Measurements from ENCODE around the gene MROH7. TPM values are rescaled to one million over a fixed set of nuclear protein-coding genes. Genes with fewer than 3 reads are reported as not detected.

The MROH7 gene
- total RNA-seq, 1 experiment from 2014 or later = not detected

- ChIA-PET CTCF (no interaction called here), POLR2A (ENCODE audit: unreplicated experiment) (no interaction called here)
- intact Hi-C loops (cut with micrococcal nuclease) = no loop called here
- H4K20me1 ChIP-seq (ENCODE audit: low read length) = no peaks in the 10 kb centered on the region
- DNase-seq = no peak
- H3K4me1 ChIP-seq (ENCODE audit: insufficient read depth, low read length) = no peaks in the 10 kb centered on the region
- H3K4me3 ChIP-seq (ENCODE audit: low read length) = no peak overlapping the region
- no peaks in the 10 kb centered on the region for H3F3A ChIP-seq (ENCODE audit: low read length, unreplicated experiment)
- no peaks in the 10 kb centered on the region for H3K9me3 ChIP-seq (ENCODE audit: low read length)
- H3K27me3 ChIP-seq (ENCODE audit: low read length) = no peaks in the 10 kb centered on the region
- BruUV-seq (replicated peaks) = no TSS peak
- no peaks in the 10 kb centered on the region for H3K9me2 ChIP-seq (replicated peaks; ENCODE audit: low read length)
- no peaks in the 10 kb centered on the region for H3K79me2 ChIP-seq (ENCODE audit: low read length)
- H2AFZ ChIP-seq (ENCODE audit: low read length) = no peak overlapping the region
- no peaks in the 10 kb centered on the region for H3K36me3 ChIP-seq (ENCODE audit: low read depth, low read length)
- no peak for ATAC-seq
- H3K4me2 ChIP-seq (ENCODE audit: low read length) = no peak overlapping the region
- no peak overlapping the region for H3K27ac ChIP-seq (ENCODE audit: low read length)
- no peak overlapping the region for H3K9ac ChIP-seq (ENCODE audit: low read length)
- TF ChIP-seq EZH2 (IDR thresholded peaks at IDR 0.05; ENCODE audit: low read length, unreplicated experiment) (no peak), CTCF (conservative IDR thresholded peaks at IDR 0.05; ENCODE audit: low read depth, low read length) (no peak), EZH2phosphoT487 (IDR thresholded peaks at IDR 0.05; ENCODE audit: borderline replicate concordance, low read length) (no peak)
These were observed 109.8 kb downstream of the MROH7 start for GRCh38 chr1:54751426-54751825.

- Histone ChIP-seq H3K79me2 (ENCODE audit: low read length) (no peaks in the 10 kb centered on the region), H3K4me2 (ENCODE audit: low read length) (no peak overlapping the region), H3K9me2 (replicated peaks; ENCODE audit: low read length) (no peaks in the 10 kb centered on the region), H3K36me3 (ENCODE audit: low read depth, low read length) (no peaks in the 10 kb centered on the region), H3K4me1 (ENCODE audit: insufficient read depth, low read length) (no peaks in the 10 kb centered on the region), H3K4me3 (ENCODE audit: low read length) (no peak overlapping the region), H3K27ac (ENCODE audit: low read length) (no peak overlapping the region), H3K27me3 (ENCODE audit: low read length) (no peaks in the 10 kb centered on the region), H3K9me3 (ENCODE audit: low read length) (no peaks in the 10 kb centered on the region), H4K20me1 (ENCODE audit: low read length) (no peaks in the 10 kb centered on the region), H3K9ac (ENCODE audit: low read length) (no peak overlapping the region), H3F3A (ENCODE audit: low read length, unreplicated experiment) (no peaks in the 10 kb centered on the region), H2AFZ (ENCODE audit: low read length) (no peak overlapping the region)
- no peak for DNase-seq
- TF ChIP-seq CTCF (conservative IDR thresholded peaks at IDR 0.05; ENCODE audit: low read depth, low read length) (no peak), EZH2phosphoT487 (IDR thresholded peaks at IDR 0.05; ENCODE audit: borderline replicate concordance, low read length) (no peak), EZH2 (IDR thresholded peaks at IDR 0.05; ENCODE audit: low read length, unreplicated experiment) (no peak)
- ATAC-seq = no peak
- intact Hi-C loops (cut with micrococcal nuclease) = no loop called here
- CTCF ChIA-PET = no interaction called here
- no TSS peak for BruUV-seq (replicated peaks)
- POLR2A ChIA-PET (ENCODE audit: unreplicated experiment) = no interaction called here
These were observed 112.5 kb downstream of the MROH7 start for GRCh38 chr1:54754045-54754444.

GRCh38 chr1:54754486-54755285, 113.1 kb downstream of the MROH7 start:
- Histone ChIP-seq H4K20me1 (ENCODE audit: low read length) (no peaks in the 10 kb centered on the region), H3K4me3 (ENCODE audit: low read length) (no peak overlapping the region), H3K36me3 (ENCODE audit: low read depth, low read length) (no peaks in the 10 kb centered on the region), H3K9me2 (replicated peaks; ENCODE audit: low read length) (no peaks in the 10 kb centered on the region), H3K79me2 (ENCODE audit: low read length) (no peaks in the 10 kb centered on the region), H3K4me1 (ENCODE audit: insufficient read depth, low read length) (no peaks in the 10 kb centered on the region), H3K27me3 (ENCODE audit: low read length) (no peaks in the 10 kb centered on the region), H3K27ac (ENCODE audit: low read length) (no peak overlapping the region), H3K9ac (ENCODE audit: low read length) (no peak overlapping the region), H3K4me2 (ENCODE audit: low read length) (no peak overlapping the region), H3K9me3 (ENCODE audit: low read length) (no peaks in the 10 kb centered on the region), H2AFZ (ENCODE audit: low read length) (no peak overlapping the region), H3F3A (ENCODE audit: low read length, unreplicated experiment) (no peaks in the 10 kb centered on the region)
- TF ChIP-seq EZH2 (IDR thresholded peaks at IDR 0.05; ENCODE audit: low read length, unreplicated experiment) (no peak), CTCF (conservative IDR thresholded peaks at IDR 0.05; ENCODE audit: low read depth, low read length) (no peak)
- ATAC-seq = no peak
- POLR2A ChIA-PET (ENCODE audit: unreplicated experiment) = no interaction called here
- intact Hi-C loops (cut with micrococcal nuclease) = no loop called here
- no peak for DNase-seq
- CTCF ChIA-PET = no interaction called here
- no TSS peak for BruUV-seq (replicated peaks)
